B cell (primary cell): ENCODE measurements around the gene TSPAN14. TPM values are rescaled to one million over a fixed set of nuclear protein-coding genes. Genes with fewer than 3 reads are reported as not detected.

Experiments
- ATAC-seq: fragments of 200-7000 bp; cut with Tn5 transposase; one replicate; pipeline ENCODE4 v1.10.0; 2021; ENCODE audit warnings: low read depth, mild to moderate bottlenecking, moderate number of reproducible peaks, moderate library complexity
- CTCF ChIA-PET: fragments of 350-600 bp; sonication (Branson Sonifier 250); formaldehyde crosslinking; loops from one replicate; lab custom pipeline; 2021; ENCODE audit warnings: antibody characterized with exemption, inconsistent platforms; lab: Charles Lee
- POLR2A ChIA-PET: fragments of 350-600 bp; sonication (Branson Sonifier 250); formaldehyde crosslinking; loops from one replicate; lab custom pipeline; 2021; ENCODE audit warnings: antibody characterized with exemption; lab: Charles Lee
- DNase-seq: peaks from one replicate; pipeline ENCODE4 v3.0.0; 2013
- H2AFZ ChIP-seq: 2 replicates; pipeline ENCODE4 v1.6.1; 2012; ENCODE audit warnings: mild to moderate bottlenecking, low read depth, low read length; ENCODE audit not compliant: insufficient read depth, poor library complexity, severe bottlenecking
- H3K27ac ChIP-seq, 2 donors: 1 replicate in 1 of 2; 2 replicates in 1 of 2; pipeline ENCODE4 v1.5.1; 2012 to 2013; ENCODE audit warnings: low read length in 2 of 2, mild to moderate bottlenecking in 2 of 2, moderate library complexity in 1 of 2
- H3K27me3 ChIP-seq, 4 experiments: fragments of 200-600 bp in 1 of 4; sonication (generic) in 1 of 4; replicated peaks in 1 of 4; 1 replicate in 2 of 4; 2 replicates in 2 of 4; pipeline versions ENCODE4 v1.6.1 to v1.7.0; 2013 to 2016; ENCODE audit warnings: low read length in 3 of 4, mild to moderate bottlenecking in 2 of 4, mixed read lengths in 1 of 4, moderate library complexity in 1 of 4; ENCODE audit not compliant: insufficient read depth in 4 of 4, control insufficient read depth in 3 of 4; ENCODE audit errors: control extremely low read depth in 1 of 4
- H3K36me3 ChIP-seq, 2 experiments: replicated peaks in 1 of 2; 1 replicate in 1 of 2; 2 replicates in 1 of 2; pipeline versions ENCODE4 v1.6.1 to v1.7.1; 2013; ENCODE audit warnings: low read length in 1 of 2; ENCODE audit not compliant: insufficient read depth in 2 of 2, control insufficient read depth in 1 of 2; ENCODE audit errors: control extremely low read depth in 1 of 2, extremely low read depth in 1 of 2
- H3K4me1 ChIP-seq, 2 donors: fragments of 200-600 bp in 1 of 2; sonication (generic) in 1 of 2; 1 replicate in 1 of 2; 2 replicates in 1 of 2; pipeline versions ENCODE4 v1.5.1 to v1.6.1; 2013 to 2017; ENCODE audit warnings: low read length in 2 of 2; ENCODE audit not compliant: control insufficient read depth in 2 of 2, insufficient read depth in 2 of 2
- H3K4me2 ChIP-seq: replicated peaks from 2 replicates; pipeline ENCODE3; 2012; ENCODE audit warnings: mild to moderate bottlenecking, low read depth, low read length; ENCODE audit not compliant: poor library complexity, severe bottlenecking
- H3K4me3 ChIP-seq, 5 experiments: fragments of 200-600 bp in 1 of 5; sonication (generic) in 1 of 5; 1 replicate in 3 of 5; 2 replicates in 2 of 5; pipeline versions ENCODE4 v1.5.1 to v1.7.0; 2011 to 2016; ENCODE audit warnings: low read length in 4 of 5, mild to moderate bottlenecking in 4 of 5, low read depth in 2 of 5, control low read depth in 1 of 5, moderate library complexity in 1 of 5; ENCODE audit not compliant: insufficient read depth in 1 of 5; ENCODE audit errors: control extremely low read depth in 1 of 5, extremely low read depth in 1 of 5
- H3K79me2 ChIP-seq: fragments of 200-600 bp; sonication (generic); one replicate; pipeline ENCODE4 v1.6.0; 2016; ENCODE audit warnings: low read length; ENCODE audit not compliant: control insufficient read depth, insufficient read depth
- H3K9ac ChIP-seq: fragments of 200-600 bp; sonication (generic); 2 replicates; pipeline ENCODE4 v1.6.1; 2017; ENCODE audit warnings: mild to moderate bottlenecking, low read length, moderate library complexity
- H3K9me3 ChIP-seq, 3 donors: one replicate each; pipeline versions ENCODE4 v1.6.1 to v1.7.1; 2013; ENCODE audit warnings: low read length in 2 of 3; ENCODE audit not compliant: control insufficient read depth in 2 of 3, insufficient read depth in 1 of 3; ENCODE audit errors: control extremely low read depth in 1 of 3
- H4K20me1 ChIP-seq: 2 replicates; pipeline ENCODE4 v1.6.0; 2012; ENCODE audit warnings: mild to moderate bottlenecking, low read length; ENCODE audit not compliant: insufficient read depth, control insufficient read depth, poor library complexity, severe bottlenecking
- H3K27ac Mint-ChIP-seq: one replicate; pipeline ENCODE4 v1.8.0; 2021; ENCODE audit warnings: mixed read lengths
- H3K27me3 Mint-ChIP-seq: one replicate; pipeline ENCODE4 v1.8.0; 2021; ENCODE audit warnings: mixed read lengths
- H3K4me1 Mint-ChIP-seq: one replicate; pipeline ENCODE4 v1.8.0; 2021; ENCODE audit warnings: mixed read lengths
- H3K4me3 Mint-ChIP-seq: one replicate; pipeline ENCODE4 v1.8.0; 2021; ENCODE audit warnings: mixed read lengths
- H3K9me3 Mint-ChIP-seq: one replicate; pipeline ENCODE4 v1.8.0; 2022; ENCODE audit warnings: mixed read lengths; ENCODE audit not compliant: insufficient read depth
- EZH2 ChIP-seq: IDR thresholded peaks from 2 replicates; pipeline ENCODE4 v1.6.1; 2012; ENCODE audit warnings: borderline replicate concordance, low read depth, mild to moderate bottlenecking, moderate library complexity, low read length; ENCODE audit not compliant: insufficient read depth, poor library complexity, severe bottlenecking
- WGBS: methylation state at CpG from one replicate; pipeline ENCODE4 v1.1.5; 2013; ENCODE audit warnings: missing lambda C conversion rate; ENCODE audit not compliant: insufficient coverage; 5-methylcytosine and 5-hydroxymethylcytosine counted together
- intact Hi-C: fragments of 100-400 bp; cut with micrococcal nuclease; formaldehyde crosslinking; loops from one replicate; pipeline ENCODE4 v1.10.0; 2022
- polyA plus RNA-seq: library from polyadenylated mRNA; depleted of rRNA; stranded (reverse); fragments of >200 nt; gene quantifications from 2 replicates; pipeline ENCODE4 v1.2.3, GENCODE V29; 2012
- total RNA-seq, 2 donors: library from RNA; stranded (reverse); fragments of 120-200 nt in 1 of 2; gene quantifications; 1 replicate in 1 of 2; 2 replicates in 1 of 2; pipeline versions ENCODE4 v1.2.3 to v1.2.4, GENCODE V29; 2013 to 2022
- TF ChIP-seq, protein P1 (sequence below): fragments of 200-600 bp; IDR thresholded peaks from one replicate; pipeline ENCODE4 v1.8.0; 2022; ENCODE audit warnings: antibody characterized with exemption, mild to moderate bottlenecking

The TSPAN14 gene
- total and polyA plus RNA-seq, 2 donors (not counting 1 experiment from before 2014, with no cell fraction given): 27.8 to 55.3 TPM

DNA sequence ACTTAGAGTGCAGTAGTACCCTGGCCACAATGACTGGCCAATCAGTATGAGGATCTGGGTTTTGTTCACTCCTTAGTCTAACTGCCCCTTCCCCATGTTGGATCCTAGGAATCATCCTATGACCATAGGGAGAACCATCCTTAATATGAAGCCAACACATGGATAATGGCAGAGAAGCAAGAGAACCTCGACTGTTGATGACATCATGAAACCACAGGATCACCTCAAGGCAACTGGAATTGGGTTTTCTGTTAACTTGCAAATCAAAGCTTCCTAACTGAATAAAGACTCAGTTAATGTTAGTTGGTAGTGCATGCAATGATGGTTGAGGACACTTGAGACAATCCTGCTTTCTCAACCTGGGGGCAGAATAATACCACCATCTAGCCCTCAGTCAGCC is 49.1 kb upstream of the TSPAN14 start:
- ATAC-seq: no peak
- no peak overlapping the region for H3K27ac Mint-ChIP-seq
- CTCF ChIA-PET: interaction anchor here (0.9 to 3.7 kb wide), 2 partner anchors 22 to 100 kb away, joined by 4 to 28 read pairs; no protein-coding TSS in a partner anchor

DNA sequence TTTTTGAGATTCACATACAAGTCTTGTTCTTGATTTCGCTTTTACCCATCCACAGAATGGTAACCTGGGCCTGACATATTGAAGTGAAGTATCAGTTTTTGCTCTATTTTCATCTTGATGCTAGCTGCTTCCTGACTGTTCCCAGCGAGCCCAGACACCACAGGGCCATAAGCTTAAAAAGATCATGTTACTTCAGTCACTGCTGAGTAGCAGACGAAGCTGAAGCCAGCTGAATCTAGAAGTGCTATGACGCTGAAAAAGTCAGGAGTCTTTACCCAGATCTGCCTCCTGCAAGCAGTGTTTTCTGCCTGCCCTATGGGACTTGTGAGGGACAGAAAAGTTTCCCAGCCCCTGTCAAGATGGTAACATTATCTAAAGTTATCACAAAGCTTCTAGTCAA is 48.5 kb upstream of the TSPAN14 start:
- peaks cover 6 to 15% of the 10 kb centered on the region in 2 donors for H3K4me1 ChIP-seq
- ChIA-PET CTCF (interaction anchor here (0.9 to 3.7 kb wide), 2 partner anchors 22 to 99 kb away, joined by 4 to 28 read pairs; no protein-coding TSS in a partner anchor), POLR2A (interaction anchor here (0.6 kb wide), 1 partner anchor 31 kb away, joined by 3 read pairs; no protein-coding TSS in a partner anchor)
- ATAC-seq (no peak), DNase-seq (no peak)
- Mint-ChIP-seq H3K9me3 (no peaks in the 10 kb centered on the region), H3K4me1 (peaks cover 11% of the 10 kb centered on the region), H3K27me3 (peaks cover 5% of the 10 kb centered on the region), H3K4me3 (no peak overlapping the region), H3K27ac (no peak overlapping the region)
- H3K4me3 ChIP-seq: no peak overlapping the region
- peaks cover 0 to 5% (median 0%) of the 10 kb centered on the region in 3 donors for H3K9me3 ChIP-seq
- H4K20me1 ChIP-seq: no peaks in the 10 kb centered on the region
- no peaks in the 10 kb centered on the region for H3K36me3 ChIP-seq
- whole genome bisulfite sequencing: 89% methylated on average over 2 of the region's 4 CpGs
- H3K27ac ChIP-seq: no peak overlapping the region
- no peak overlapping the region for H3K4me2 ChIP-seq
- H2AFZ ChIP-seq: no peak overlapping the region
- TF ChIP-seq EZH2: no peak
- TF ChIP-seq, protein P1, sequence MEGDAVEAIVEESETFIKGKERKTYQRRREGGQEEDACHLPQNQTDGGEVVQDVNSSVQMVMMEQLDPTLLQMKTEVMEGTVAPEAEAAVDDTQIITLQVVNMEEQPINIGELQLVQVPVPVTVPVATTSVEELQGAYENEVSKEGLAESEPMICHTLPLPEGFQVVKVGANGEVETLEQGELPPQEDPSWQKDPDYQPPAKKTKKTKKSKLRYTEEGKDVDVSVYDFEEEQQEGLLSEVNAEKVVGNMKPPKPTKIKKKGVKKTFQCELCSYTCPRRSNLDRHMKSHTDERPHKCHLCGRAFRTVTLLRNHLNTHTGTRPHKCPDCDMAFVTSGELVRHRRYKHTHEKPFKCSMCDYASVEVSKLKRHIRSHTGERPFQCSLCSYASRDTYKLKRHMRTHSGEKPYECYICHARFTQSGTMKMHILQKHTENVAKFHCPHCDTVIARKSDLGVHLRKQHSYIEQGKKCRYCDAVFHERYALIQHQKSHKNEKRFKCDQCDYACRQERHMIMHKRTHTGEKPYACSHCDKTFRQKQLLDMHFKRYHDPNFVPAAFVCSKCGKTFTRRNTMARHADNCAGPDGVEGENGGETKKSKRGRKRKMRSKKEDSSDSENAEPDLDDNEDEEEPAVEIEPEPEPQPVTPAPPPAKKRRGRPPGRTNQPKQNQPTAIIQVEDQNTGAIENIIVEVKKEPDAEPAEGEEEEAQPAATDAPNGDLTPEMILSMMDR: no peak
- no peaks in the 10 kb centered on the region for H3K79me2 ChIP-seq
- H3K9ac ChIP-seq: no peak overlapping the region
- no peaks in the 10 kb centered on the region for H3K27me3 ChIP-seq
- intact Hi-C loops: no loop called here

More for the DNA sequence above, 49.1 kb upstream of the TSPAN14 start:
- no CpG with 5 or more reads among the region's 1 CpG for WGBS
- H3K4me1 Mint-ChIP-seq: peaks cover 11% of the 10 kb centered on the region
- POLR2A ChIA-PET: no interaction called here
- intact Hi-C loops: no loop called here
- peaks cover 0 to 5% (median 0%) of the 10 kb centered on the region in 3 donors for H3K9me3 ChIP-seq
- no peak overlapping the region for H3K4me3 Mint-ChIP-seq
- H3K79me2 ChIP-seq: no peaks in the 10 kb centered on the region
- H3K27ac ChIP-seq: no peak overlapping the region
- no peak for DNase-seq
- peaks cover 5% of the 10 kb centered on the region for H3K27me3 Mint-ChIP-seq
- no peak overlapping the region for H3K4me3 ChIP-seq
- H2AFZ ChIP-seq: no peak overlapping the region
- H3K9me3 Mint-ChIP-seq: no peaks in the 10 kb centered on the region
- no peaks in the 10 kb centered on the region for H3K27me3 ChIP-seq
- no peaks in the 10 kb centered on the region for H3K36me3 ChIP-seq
- no peak overlapping the region for H3K9ac ChIP-seq
- H3K4me1 ChIP-seq: peaks cover 6 to 15% of the 10 kb centered on the region in 2 donors
- no peak overlapping the region for H3K4me2 ChIP-seq
- H4K20me1 ChIP-seq: no peaks in the 10 kb centered on the region
- TF ChIP-seq, protein P1: no peak
- TF ChIP-seq EZH2: no peak
